Peyer's patch (tissue), 4 donors: Measurements from ENCODE around the gene WDR44. TPM values are rescaled to one million over a fixed set of nuclear protein-coding genes. Genes with fewer than 3 reads are reported as not detected.
"Not testable (repeated sequence)": the region's sequence is repeated elsewhere in the genome, so short reads cannot be mapped to it uniquely, and the experiment has no call there.

Experiments
- DNase-seq, 3 donors: peaks; one replicate each; pipeline ENCODE4 v3.0.0-alpha.2; 2017 to 2019
- H3K27ac ChIP-seq, 4 donors: fragments of 200-600 bp; sonication (generic); one replicate each; pipeline ENCODE4 v1.5.1; 2016 to 2019
- H3K27me3 ChIP-seq, 2 donors: fragments of 200-600 bp; sonication (generic); one replicate each; pipeline ENCODE4 v1.5.1; 2019
- H3K36me3 ChIP-seq, 3 donors: fragments of 200-600 bp; sonication (generic); one replicate each; pipeline ENCODE4 v1.5.1; 2016 to 2019
- H3K4me1 ChIP-seq, 4 donors: fragments of 200-600 bp; sonication (generic); one replicate each; pipeline ENCODE4 v1.5.1; 2016 to 2019
- H3K4me3 ChIP-seq, 4 donors: fragments of 200-600 bp; sonication (generic); 1 replicate in 3 of 4; 2 replicates in 1 of 4; pipeline ENCODE4 v1.5.1; 2016 to 2019; ENCODE audit warnings: mild to moderate bottlenecking in 1 of 4
- H3K9me3 ChIP-seq, 4 donors: fragments of 200-600 bp; sonication (generic); one replicate each; pipeline ENCODE4 v1.5.1; 2016 to 2019; ENCODE audit warnings: mild to moderate bottlenecking in 1 of 4
- POLR2A ChIP-seq, 2 donors: fragments of 450-650 bp; IDR thresholded peaks; one replicate each; pipeline ENCODE4 v1.5.1; 2017; ENCODE audit warnings: antibody characterized with exemption in 2 of 2, mild to moderate bottlenecking in 2 of 2, moderate library complexity in 2 of 2
- total RNA-seq, 4 donors: library from RNA; depleted of rRNA; stranded (reverse); fragments of >200 nt; gene quantifications; one replicate each; pipeline ENCODE4 v1.1.0, GENCODE V29; 2016
- TF ChIP-seq, protein P1 (sequence below), 6 experiments: fragments of 450-650 bp in 4 of 6; fragments of 200-600 bp in 2 of 6; sonication (generic) in 1 of 6; IDR thresholded peaks; one replicate each; pipeline ENCODE4 v1.5.1; 2017 to 2019; ENCODE audit warnings: antibody characterized with exemption in 6 of 6, mild to moderate bottlenecking in 3 of 6, moderate library complexity in 1 of 6

WDR44 gene
- 10 to 100 TPM; 11.8 to 35.5 (median 18.6) TPM for total RNA-seq

DNA sequence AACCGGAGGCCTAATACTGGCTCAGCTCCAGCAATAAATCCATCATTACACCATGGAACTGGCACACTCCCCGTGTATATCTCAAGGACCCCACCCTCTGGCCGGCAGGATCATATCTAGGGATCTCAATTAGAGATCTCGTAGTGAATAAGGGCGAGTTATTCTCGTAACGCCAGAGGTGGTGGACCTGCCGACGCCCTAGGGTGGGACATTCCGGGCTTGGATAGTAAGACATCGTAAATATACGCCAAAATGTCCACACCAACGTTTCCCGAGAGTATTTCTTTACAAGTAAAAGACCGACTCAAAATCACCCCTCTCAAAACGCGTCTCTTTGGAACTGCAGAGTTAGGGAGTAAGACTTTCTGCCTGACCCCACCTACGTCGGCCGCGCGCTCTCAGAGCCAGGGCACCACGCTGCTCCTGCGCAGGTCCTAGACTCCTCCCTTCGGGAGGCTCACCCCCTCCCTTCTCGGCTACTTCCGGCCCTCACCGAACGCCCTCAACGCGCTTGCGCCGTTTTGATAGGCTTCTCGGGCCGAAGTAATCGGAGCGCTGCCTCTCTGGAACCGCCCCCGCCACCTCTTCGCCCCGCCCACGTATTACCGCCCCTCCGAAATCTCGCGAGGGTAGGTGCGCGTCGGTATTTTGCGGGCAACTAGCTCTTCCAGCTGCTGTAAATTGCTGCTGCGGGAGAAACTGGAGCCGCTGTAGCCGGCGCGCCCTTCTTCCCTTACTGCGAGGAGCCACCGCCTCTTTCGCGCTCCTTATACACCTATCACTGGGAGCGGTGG is at the start of gene WDR44:
Gene WDR44 (plus strand): TSS at position 643 of the 794 bp plus-strand sequence. CDS start 398 bp downstream, outside the sequence.
- peak within 1 kb of the TSS; percentile 87 to 98 (median 94) for H3K27ac ChIP-seq
- peaks cover 0 to 3% (median 0%) of the 10 kb centered on the region in 4 donors for H3K4me1 ChIP-seq
- H3K36me3 ChIP-seq: no peaks in the 10 kb centered on the region
- TF ChIP-seq, protein P1, sequence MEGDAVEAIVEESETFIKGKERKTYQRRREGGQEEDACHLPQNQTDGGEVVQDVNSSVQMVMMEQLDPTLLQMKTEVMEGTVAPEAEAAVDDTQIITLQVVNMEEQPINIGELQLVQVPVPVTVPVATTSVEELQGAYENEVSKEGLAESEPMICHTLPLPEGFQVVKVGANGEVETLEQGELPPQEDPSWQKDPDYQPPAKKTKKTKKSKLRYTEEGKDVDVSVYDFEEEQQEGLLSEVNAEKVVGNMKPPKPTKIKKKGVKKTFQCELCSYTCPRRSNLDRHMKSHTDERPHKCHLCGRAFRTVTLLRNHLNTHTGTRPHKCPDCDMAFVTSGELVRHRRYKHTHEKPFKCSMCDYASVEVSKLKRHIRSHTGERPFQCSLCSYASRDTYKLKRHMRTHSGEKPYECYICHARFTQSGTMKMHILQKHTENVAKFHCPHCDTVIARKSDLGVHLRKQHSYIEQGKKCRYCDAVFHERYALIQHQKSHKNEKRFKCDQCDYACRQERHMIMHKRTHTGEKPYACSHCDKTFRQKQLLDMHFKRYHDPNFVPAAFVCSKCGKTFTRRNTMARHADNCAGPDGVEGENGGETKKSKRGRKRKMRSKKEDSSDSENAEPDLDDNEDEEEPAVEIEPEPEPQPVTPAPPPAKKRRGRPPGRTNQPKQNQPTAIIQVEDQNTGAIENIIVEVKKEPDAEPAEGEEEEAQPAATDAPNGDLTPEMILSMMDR (IDR thresholded peaks at IDR 0.05): no peak
- peak; percentile 65 to 76 for TF ChIP-seq POLR2A (IDR thresholded peaks at IDR 0.05)
- DNase-seq: peak; percentile 87 to 96 (median 93)
- no peaks in the 10 kb centered on the region for H3K9me3 ChIP-seq
- no peaks in the 10 kb centered on the region for H3K27me3 ChIP-seq
- H3K4me3 ChIP-seq: peak within 1 kb of the TSS; percentile 60 to 68 (median 64)

DNA sequence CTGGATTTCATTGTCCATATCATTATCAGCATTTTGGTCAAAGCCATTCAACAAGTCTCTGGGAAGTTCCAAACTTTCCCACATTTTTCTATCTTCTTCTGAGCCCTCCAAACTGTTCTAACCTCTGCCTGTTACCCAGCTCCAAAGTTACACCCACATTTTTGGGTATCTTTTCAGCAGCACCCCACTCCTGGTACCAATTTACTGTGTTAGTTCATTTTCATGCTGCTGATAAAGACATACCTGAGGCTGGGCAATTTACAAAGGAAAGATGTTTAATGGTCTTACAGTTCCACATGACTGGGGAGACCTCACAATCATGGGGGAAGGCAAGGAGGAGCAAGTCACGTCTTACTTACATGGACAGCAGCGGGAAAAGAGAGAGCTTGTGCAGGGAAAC is 40.1 kb upstream of the WDR44 start:
- H3K4me1 ChIP-seq, H3K9me3 ChIP-seq, H3K27ac ChIP-seq, H3K4me3 ChIP-seq, H3K36me3 ChIP-seq, DNase-seq, H3K27me3 ChIP-seq: not testable (repeated sequence)

- Histone ChIP-seq H3K27ac (no peak overlapping the region), H3K36me3 (no peaks in the 10 kb centered on the region), H3K4me1 (no peaks in the 10 kb centered on the region), H3K9me3 (no peaks in the 10 kb centered on the region), H3K4me3 (no peak overlapping the region), H3K27me3 (no peaks in the 10 kb centered on the region)
- TF ChIP-seq POLR2A (IDR thresholded peaks at IDR 0.05): no peak
- TF ChIP-seq, protein P1 (IDR thresholded peaks at IDR 0.05): no peak
- no peak for DNase-seq
These were observed 30.4 kb upstream of the WDR44 start for GRCh38 chrX:118315529-118315928.

GRCh38 chrX:118324588-118324987 is 21.3 kb upstream of the WDR44 start:
- no peak for DNase-seq
- Histone ChIP-seq H3K4me1 (no peaks in the 10 kb centered on the region), H3K36me3 (no peaks in the 10 kb centered on the region), H3K9me3 (no peaks in the 10 kb centered on the region), H3K27ac (no peak overlapping the region), H3K27me3 (no peaks in the 10 kb centered on the region), H3K4me3 (no peak overlapping the region)
- no peak for TF ChIP-seq POLR2A (IDR thresholded peaks at IDR 0.05)
- TF ChIP-seq, protein P1 (IDR thresholded peaks at IDR 0.05): no peak

GRCh38 chrX:118325453-118325852 is 20.5 kb upstream of the WDR44 start:
- H3K27me3 ChIP-seq: no peaks in the 10 kb centered on the region
- H3K4me1 ChIP-seq: no peaks in the 10 kb centered on the region
- H3K27ac ChIP-seq: no peak overlapping the region

GRCh38 chrX:118329175-118329574 is 16.7 kb upstream of the WDR44 start:
- DNase-seq: no peak
- Histone ChIP-seq H3K4me1 (no peaks in the 10 kb centered on the region), H3K36me3 (no peaks in the 10 kb centered on the region), H3K27ac (no peak overlapping the region), H3K9me3 (no peaks in the 10 kb centered on the region), H3K27me3 (no peaks in the 10 kb centered on the region), H3K4me3 (no peak overlapping the region)
- no peak for TF ChIP-seq POLR2A (IDR thresholded peaks at IDR 0.05)
- TF ChIP-seq, protein P1 (IDR thresholded peaks at IDR 0.05): no peak

More at GRCh38 chrX:118325453-118325852, 20.5 kb upstream of the WDR44 start:
- Histone ChIP-seq H3K4me3 (no peak overlapping the region), H3K9me3 (no peaks in the 10 kb centered on the region), H3K36me3 (no peaks in the 10 kb centered on the region)
- TF ChIP-seq POLR2A (IDR thresholded peaks at IDR 0.05): no peak
- TF ChIP-seq, protein P1 (IDR thresholded peaks at IDR 0.05): peak in 2 of 6 experiments; percentile 18 to 26
- DNase-seq: no peak
